ENCODE measurements around the gene SUPT5H. TPM values are rescaled to one million over a fixed set of nuclear protein-coding genes. Genes with fewer than 3 reads are reported as not detected.

SUPT5H gene
- total RNA-seq, 3 donors from 2014 or later = 101 to 122 (median 102) TPM

DNA sequence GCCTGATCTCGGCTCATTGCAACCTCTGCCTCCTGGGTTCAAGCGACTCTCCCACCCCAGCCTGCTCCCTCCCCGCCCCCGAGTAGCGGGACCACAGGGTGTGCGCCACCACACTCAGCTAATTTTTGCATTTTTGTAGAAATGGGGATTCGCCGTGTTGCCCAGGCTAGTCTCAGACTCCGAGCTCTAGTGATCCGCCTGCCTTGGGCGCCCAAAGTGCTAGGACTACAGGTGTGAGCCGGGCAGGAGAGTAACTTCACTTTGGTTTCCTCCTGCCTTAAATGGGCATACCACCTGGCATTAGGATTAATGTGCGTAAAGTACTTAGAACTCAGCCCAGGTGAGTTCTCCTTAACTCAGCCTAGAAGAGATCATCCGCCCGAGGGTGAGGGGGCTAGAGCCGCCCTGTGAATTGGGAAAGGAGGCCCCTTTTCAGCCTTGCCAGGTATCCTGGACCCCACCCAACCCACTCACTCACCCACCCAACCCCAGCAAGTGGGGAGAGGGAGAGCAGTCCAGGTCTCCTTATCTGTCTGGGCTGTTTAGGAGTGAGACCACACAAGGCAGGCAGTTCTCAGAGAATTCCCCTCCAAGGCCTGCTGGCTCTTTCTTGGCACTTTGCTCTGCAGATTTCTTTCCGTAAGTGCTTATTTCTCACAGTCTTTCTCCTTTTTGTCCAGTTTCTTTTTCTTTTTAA lies 40.0 kb upstream of the SUPT5H start:
- ATAC-seq = no peak
- H3K4me1 ChIP-seq (ENCODE audit: low read depth) = peaks cover 40% of the 10 kb centered on the region
- no peak for TF ChIP-seq CTCF (IDR thresholded peaks at IDR 0.05)
- no peak overlapping the region for H3K4me3 ChIP-seq
- no peaks in the 10 kb centered on the region for H3K9me3 ChIP-seq
- intact Hi-C loops (cut with DNase I, micrococcal nuclease) = no loop called here
- peak in 1 of 3 donors; percentile 61 for DNase-seq
- H3K36me3 ChIP-seq (ENCODE audit: low read depth) = no peaks in the 10 kb centered on the region

- peak in 2 of 3 donors; percentile 55 to 87 for DNase-seq
- no peaks in the 10 kb centered on the region for H3K36me3 ChIP-seq (ENCODE audit: low read depth)
- ATAC-seq = peak; percentile 0
- intact Hi-C loops (cut with DNase I, micrococcal nuclease) = no loop called here
- no peaks in the 10 kb centered on the region for H3K9me3 ChIP-seq
- peaks cover 41% of the 10 kb centered on the region for H3K4me1 ChIP-seq (ENCODE audit: low read depth)
- H3K4me3 ChIP-seq = peak overlapping the region; percentile 92
- TF ChIP-seq CTCF (IDR thresholded peaks at IDR 0.05) = no peak
These were observed 39.3 kb upstream of the SUPT5H start for GRCh38 chr19:39405958-39406655.

DNA sequence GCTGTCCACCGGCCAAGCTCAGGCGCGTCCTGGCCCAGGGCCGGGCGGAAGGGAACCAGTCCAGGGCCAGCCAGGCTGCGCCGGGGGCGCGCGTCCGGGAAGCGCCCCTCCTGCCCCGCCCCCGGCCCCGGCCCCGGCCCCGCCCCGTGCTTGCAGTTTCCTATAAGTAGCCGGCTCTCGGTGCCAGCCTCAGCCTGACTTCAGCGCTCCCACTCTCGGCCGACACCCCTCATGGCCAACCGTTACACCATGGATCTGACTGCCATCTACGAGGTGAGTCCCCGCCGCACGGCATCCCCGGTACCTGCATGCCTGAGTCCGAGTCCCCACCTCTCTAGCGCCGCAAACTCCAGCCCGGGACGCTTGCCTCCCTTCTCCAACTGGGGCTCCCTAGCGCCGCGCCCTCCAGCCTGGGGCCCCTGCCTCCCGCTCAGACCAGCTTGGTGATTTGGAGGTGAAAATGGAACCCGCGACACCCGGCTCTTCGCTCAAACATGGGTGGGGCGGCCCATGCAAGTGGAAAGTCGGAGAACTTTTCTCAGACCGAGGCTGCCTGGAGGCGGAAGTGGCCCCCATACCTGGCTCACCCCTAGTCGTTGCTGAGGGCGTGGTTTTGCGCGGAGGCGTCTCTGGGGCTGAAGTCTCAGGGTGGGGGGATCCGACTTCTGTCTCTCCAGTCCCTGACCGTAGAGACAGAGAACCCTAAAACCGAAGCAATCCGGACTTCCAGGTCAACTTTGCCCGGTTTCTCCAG lies 38.5 kb upstream of the SUPT5H start, which contains the start of gene ZFP36:
ZFP36 (plus strand) TSS at position 192 of the 754 bp plus-strand sequence; CDS start at position 250, 58 bp downstream.
- H3K9me3 ChIP-seq = no peaks in the 10 kb centered on the region
- intact Hi-C loops (cut with DNase I, micrococcal nuclease) = no loop called here
- no peak for TF ChIP-seq CTCF (IDR thresholded peaks at IDR 0.05)
- ATAC-seq (peak; percentile 41), DNase-seq (peak; percentile 95 to 96 (median 96))
- H3K4me3 ChIP-seq = peak within 1 kb of the TSS; percentile 92
- peaks cover 41% of the 10 kb centered on the region for H3K4me1 ChIP-seq (ENCODE audit: low read depth)
- H3K36me3 ChIP-seq (ENCODE audit: low read depth) = no peaks in the 10 kb centered on the region

DNA sequence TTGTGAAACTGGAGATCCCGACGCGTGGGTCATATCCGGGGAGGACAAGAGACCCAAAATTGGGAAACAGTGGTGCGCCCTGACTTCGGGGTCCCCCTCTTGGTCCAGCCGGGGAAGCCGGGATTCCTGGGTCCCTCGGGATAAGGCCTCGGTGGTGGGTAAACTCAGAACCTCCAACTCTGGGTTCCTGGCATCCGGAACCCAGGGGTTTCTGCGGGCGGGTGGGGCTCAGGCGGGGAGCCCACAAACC lies 38.0 kb upstream of the SUPT5H start:
- H3K4me1 ChIP-seq (ENCODE audit: low read depth) = peaks cover 38% of the 10 kb centered on the region
- ATAC-seq (no peak), DNase-seq (no peak)
- H3K4me3 ChIP-seq = peak overlapping the region; percentile 92
- no peak for TF ChIP-seq CTCF (IDR thresholded peaks at IDR 0.05)
- H3K9me3 ChIP-seq = no peaks in the 10 kb centered on the region
- intact Hi-C loops (cut with DNase I, micrococcal nuclease) = no loop called here
- H3K36me3 ChIP-seq (ENCODE audit: low read depth) = no peaks in the 10 kb centered on the region

GRCh38 chr19:39407660-39408391 lies 37.6 kb upstream of the SUPT5H start:
- TF ChIP-seq CTCF (IDR thresholded peaks at IDR 0.05) = no peak
- DNase-seq (peak; percentile 83 to 91 (median 85)), ATAC-seq (peak; percentile 1)
- no peaks in the 10 kb centered on the region for H3K9me3 ChIP-seq
- peak overlapping the region; percentile 92 for H3K4me3 ChIP-seq
- intact Hi-C loops (cut with DNase I, micrococcal nuclease) = no loop called here
- H3K4me1 ChIP-seq (ENCODE audit: low read depth) = peaks cover 36% of the 10 kb centered on the region
- no peaks in the 10 kb centered on the region for H3K36me3 ChIP-seq (ENCODE audit: low read depth)
